Measurements from ENCODE around the gene FAM53B.

- TF ChIP-seq POLR2A (IDR thresholded peaks at IDR 0.05) (no peak), EP300 (IDR thresholded peaks at IDR 0.05) (no peak)
Measured at GRCh38 chr10:124663228-124663627, 81.0 kb downstream of the FAM53B start.
